Measurements from ENCODE around the gene CHD1L.
"Not testable (repeated sequence)": the region's sequence is repeated elsewhere in the genome, so short reads cannot be mapped to it uniquely, and the experiment has no call there.

The CHD1L gene

GRCh38 chr1:147225193-147225730 is 17.2 kb upstream of the CHD1L start, which contains the start of gene FMO5:
Gene FMO5 (minus strand): TSS chr1:147225339. CDS start chr1:147225029, 310 bp downstream.
- ChIA-PET CTCF (no interaction called here), POLR2A (ENCODE audit: low non-redundant PET) (no interaction called here)
- DNase-seq (ENCODE audit: low spot score), result peak; percentile 11
- TF ChIP-seq CTCF (conservative IDR thresholded peaks at IDR 0.05; ENCODE audit: low read depth), result no peak
- no peak within 1 kb of the TSS for H3K27ac ChIP-seq

GRCh38 chr1:147231032-147231431 is 11.5 kb upstream of the CHD1L start:
- DNase-seq (ENCODE audit: low spot score); CTCF ChIA-PET; H3K27ac ChIP-seq; POLR2A ChIA-PET (ENCODE audit: low non-redundant PET): not testable (repeated sequence)

- CTCF ChIA-PET; DNase-seq (ENCODE audit: low spot score); POLR2A ChIA-PET (ENCODE audit: low non-redundant PET); H3K27ac ChIP-seq: not testable (repeated sequence)
These were observed 8.6 kb upstream of the CHD1L start for GRCh38 chr1:147233903-147234302.

GRCh38 chr1:147235822-147236221 is 6.7 kb upstream of the CHD1L start:
- POLR2A ChIA-PET (ENCODE audit: low non-redundant PET), result no interaction called here
- CTCF ChIA-PET, result no interaction called here
- TF ChIP-seq CTCF (conservative IDR thresholded peaks at IDR 0.05; ENCODE audit: low read depth), result no peak
- no peak overlapping the region for H3K27ac ChIP-seq
- DNase-seq (ENCODE audit: low spot score), result no peak

- no peak overlapping the region for H3K27ac ChIP-seq
- no peak for TF ChIP-seq CTCF (conservative IDR thresholded peaks at IDR 0.05; ENCODE audit: low read depth)
- CTCF ChIA-PET, result interaction anchor here (0.6 kb wide), 1 partner anchor 49 kb away, joined by 4 read pairs; no protein-coding TSS in a partner anchor
- POLR2A ChIA-PET (ENCODE audit: low non-redundant PET), result no interaction called here
- no peak for DNase-seq (ENCODE audit: low spot score)
These were observed 6.0 kb upstream of the CHD1L start for GRCh38 chr1:147236448-147236847.

GRCh38 chr1:147236959-147237791 is 5.3 kb upstream of the CHD1L start:
- TF ChIP-seq CTCF (conservative IDR thresholded peaks at IDR 0.05; ENCODE audit: low read depth), result no peak
- H3K27ac ChIP-seq, result no peak overlapping the region
- ChIA-PET POLR2A (ENCODE audit: low non-redundant PET) (no interaction called here), CTCF (no interaction called here)
- no peak for DNase-seq (ENCODE audit: low spot score)

GRCh38 chr1:147238053-147238902 is 4.2 kb upstream of the CHD1L start:
- no peak for TF ChIP-seq CTCF (conservative IDR thresholded peaks at IDR 0.05; ENCODE audit: low read depth)
- H3K27ac ChIP-seq, result no peak overlapping the region
- POLR2A ChIA-PET (ENCODE audit: low non-redundant PET), result no interaction called here

More at GRCh38 chr1:147238053-147238902, 4.2 kb upstream of the CHD1L start:
- peak; percentile 7 for DNase-seq (ENCODE audit: low spot score)
- CTCF ChIA-PET, result no interaction called here
